HCT116 (cell line): Measurements from ENCODE around the gene RIN3. TPM values are rescaled to one million over a fixed set of nuclear protein-coding genes. Genes with fewer than 3 reads are reported as not detected.

Experiments
- ATAC-seq: fragments of 200-7000 bp; cut with Tn5 transposase; 2 replicates; pipeline ENCODE4 v1.9.1; 2020; ENCODE audit warnings: mild to moderate bottlenecking, moderate library complexity
- BruUV-seq: library from RNA; stranded (reverse); fragments of 400-500 nt; replicated peaks from 2 replicates; lab custom pipeline; 2021; lab: Mats Ljungman, UMichigan
- CTCF ChIA-PET: fragments of 300-600 bp; sonication (Branson Sonifier 250); formaldehyde crosslinking; loops from one replicate; lab custom pipeline; 2021; ENCODE audit warnings: antibody characterized with exemption; lab: Charles Lee
- POLR2A ChIA-PET: fragments of 300-600, 350-600 bp; sonication (Branson Sonifier 250); formaldehyde crosslinking; loops from one replicate; lab custom pipeline; 2021; ENCODE audit warnings: antibody characterized with exemption; lab: Charles Lee
- RAD21 ChIA-PET, 2 experiments: fragments of 300-600 bp; sonication (Branson Sonifier 250); formaldehyde crosslinking; loops; one replicate each; lab custom pipeline; 2023; ENCODE audit warnings: low total read pairs in 2 of 2; ENCODE audit not compliant: uncharacterized antibody in 2 of 2, unreplicated experiment in 2 of 2, low non-redundant PET in 1 of 2; lab: Charles Lee
- DNase-seq: peaks from one replicate; pipeline ENCODE4 v3.0.0-alpha.2; 2010; ENCODE audit warnings: low read depth, low spot score
- H2AFZ ChIP-seq: fragments of 200-600 bp; shearing (Covaris generic), sonication (generic); 2 replicates; pipeline ENCODE4 v1.6.1; 2017; ENCODE audit warnings: low read depth, mixed run types, mixed read lengths, antibody characterized with exemption, low read length; ENCODE audit not compliant: poor library complexity, severe bottlenecking
- H3K27ac ChIP-seq: 2 replicates; pipeline ENCODE4 v1.5.1; 2012; ENCODE audit warnings: low read depth, low read length
- H3K27me3 ChIP-seq: fragments of 200-600 bp; sonication (generic); 2 replicates; pipeline ENCODE4 v1.6.1; 2016; ENCODE audit warnings: mixed run types, low read length, mixed read lengths; ENCODE audit not compliant: insufficient read depth
- H3K36me3 ChIP-seq, 2 experiments: fragments of 200-500 bp in 1 of 2; fragments of 200-600 bp in 1 of 2; sonication (Bioruptor generic) in 1 of 2; sonication (generic) in 1 of 2; 2 replicates each; pipeline versions ENCODE4 v1.5.1 to v1.6.1; 2014 to 2016; ENCODE audit warnings: low read length in 2 of 2, inconsistent platforms in 1 of 2, mixed read lengths in 1 of 2, mixed run types in 1 of 2; ENCODE audit not compliant: insufficient read depth in 2 of 2, control insufficient read depth in 1 of 2
- H3K4me1 ChIP-seq, 2 experiments: fragments of 200-600 bp in 1 of 2; sonication (generic) in 1 of 2; 2 replicates each; pipeline versions ENCODE4 v1.5.1 to v1.6.1; 2012 to 2017; ENCODE audit warnings: low read length in 2 of 2, inconsistent platforms in 1 of 2, mild to moderate bottlenecking in 1 of 2, mixed read lengths in 1 of 2, mixed run types in 1 of 2, moderate library complexity in 1 of 2; ENCODE audit not compliant: insufficient read depth in 2 of 2, control insufficient read depth in 1 of 2
- H3K4me2 ChIP-seq: fragments of 200-600 bp; sonication (generic); 2 replicates; pipeline ENCODE4 v1.6.1; 2017; ENCODE audit warnings: mixed run types, low read length, mixed read lengths
- H3K4me3 ChIP-seq, 2 experiments: fragments of 200-600 bp in 1 of 2; sonication (generic) in 1 of 2; replicated peaks in 1 of 2; 2 replicates each; pipeline ENCODE4 v1.5.1; 2011 to 2016; ENCODE audit warnings: low read length in 2 of 2, control low read depth in 1 of 2, low read depth in 1 of 2, mild to moderate bottlenecking in 1 of 2, mixed read lengths in 1 of 2, mixed run types in 1 of 2
- H3K79me2 ChIP-seq: fragments of 200-600 bp; sonication (generic); 2 replicates; pipeline ENCODE4 v1.6.1; 2017; ENCODE audit warnings: mild to moderate bottlenecking, mixed run types, low read length, moderate library complexity, mixed read lengths; ENCODE audit not compliant: insufficient read depth
- H3K9ac ChIP-seq: fragments of 200-600 bp; sonication (generic); 2 replicates; pipeline ENCODE4 v1.6.1; 2016; ENCODE audit warnings: low read length, mixed read lengths
- H3K9me2 ChIP-seq: fragments of 200-600 bp; sonication (generic), shearing (Covaris generic); 2 replicates; pipeline ENCODE4 v1.6.1; 2017; ENCODE audit warnings: mixed run types, mild to moderate bottlenecking, moderate library complexity; ENCODE audit not compliant: insufficient read depth
- H3K9me3 ChIP-seq, 2 experiments: fragments of 200-500 bp in 1 of 2; fragments of 200-600 bp in 1 of 2; sonication (Bioruptor generic) in 1 of 2; sonication (generic) in 1 of 2; 2 replicates each; pipeline ENCODE4 v1.6.1; 2014 to 2017; ENCODE audit warnings: low read length in 2 of 2, mixed read lengths in 2 of 2, inconsistent platforms in 1 of 2, low read depth in 1 of 2, mild to moderate bottlenecking in 1 of 2, mixed run types in 1 of 2, moderate library complexity in 1 of 2; ENCODE audit not compliant: control insufficient read depth in 1 of 2, insufficient read depth in 1 of 2
- H4K20me1 ChIP-seq: fragments of 200-600 bp; sonication (generic), shearing (Covaris generic); 2 replicates; pipeline ENCODE4 v1.6.1; 2017; ENCODE audit warnings: mixed run types, mild to moderate bottlenecking, moderate library complexity; ENCODE audit not compliant: insufficient read depth
- ATF3 ChIP-seq: IDR thresholded peaks from 2 replicates; pipeline ENCODE4 v1.6.1; 2012
- CEBPB ChIP-seq: IDR thresholded peaks from 2 replicates; pipeline ENCODE4 v1.6.1; 2012; ENCODE audit warnings: low read depth
- CTCF ChIP-seq, 3 experiments: fragments of 200-600 bp in 1 of 3; sonication (generic) in 1 of 3; IDR thresholded peaks in 2 of 3; conservative IDR thresholded peaks in 1 of 3; 2 replicates each; pipeline ENCODE4 v1.5.1; 2012 to 2017; ENCODE audit warnings: low read depth in 2 of 3, low read length in 2 of 3, antibody characterized with exemption in 1 of 3, borderline replicate concordance in 1 of 3, control low read depth in 1 of 3, mild to moderate bottlenecking in 1 of 3, mixed read lengths in 1 of 3, mixed run types in 1 of 3, moderate library complexity in 1 of 3; ENCODE audit not compliant: insufficient read depth in 1 of 3
- EGR1 ChIP-seq: IDR thresholded peaks from 2 replicates; pipeline ENCODE4 v1.6.1; 2012; ENCODE audit warnings: low read depth
- EZH2 ChIP-seq: fragments of 200-600 bp; sonication (generic); IDR thresholded peaks from 2 replicates; pipeline ENCODE4 v1.6.1; 2017; ENCODE audit warnings: antibody characterized with exemption, mixed run types
- FOSL1 ChIP-seq: IDR thresholded peaks from 2 replicates; pipeline ENCODE4 v1.6.1; 2012; ENCODE audit warnings: low read depth
- JUND ChIP-seq: IDR thresholded peaks from 2 replicates; pipeline ENCODE4 v1.6.1; 2012
- POLR2A ChIP-seq: IDR thresholded peaks from 2 replicates; pipeline ENCODE4 v1.7.0; 2011; ENCODE audit warnings: borderline replicate concordance; ENCODE audit not compliant: insufficient read depth, insufficient read length; ENCODE audit errors: extremely low read depth
- POLR2AphosphoS5 ChIP-seq: IDR thresholded peaks from 2 replicates; pipeline ENCODE4 v1.6.1; 2011; ENCODE audit warnings: mild to moderate bottlenecking, low read depth, low read length, moderate library complexity
- RAD21 ChIP-seq: IDR thresholded peaks from 2 replicates; pipeline ENCODE4 v1.6.1; 2012; ENCODE audit warnings: low read depth, mild to moderate bottlenecking
- SP1 ChIP-seq: IDR thresholded peaks from 2 replicates; pipeline ENCODE4 v1.6.1; 2012; ENCODE audit warnings: low read depth
- YY1 ChIP-seq: IDR thresholded peaks from 2 replicates; pipeline ENCODE4 v1.6.1; 2011; ENCODE audit warnings: low read length, low read depth, moderate library complexity, mild to moderate bottlenecking; ENCODE audit not compliant: insufficient replicate concordance; ENCODE audit errors: extremely low read depth
- ZNF274 ChIP-seq: fragments of 200-500 bp; sonication (Bioruptor generic); IDR thresholded peaks from 2 replicates; pipeline ENCODE4 v1.6.1; 2014; ENCODE audit warnings: mild to moderate bottlenecking, low read depth, low read length, inconsistent platforms
- intact Hi-C: fragments of 100-400 bp; cut with micrococcal nuclease; formaldehyde crosslinking; loops from 2 replicates; pipeline ENCODE4 v1.10.0; 2022
- total RNA-seq: library from RNA; stranded (reverse); gene quantifications from one replicate; pipeline ENCODE4 v1.2.1, GENCODE V29; 2021; ENCODE audit not compliant: unreplicated experiment
- TF ChIP-seq, protein P1 (sequence below): IDR thresholded peaks from 2 replicates; pipeline ENCODE4 v1.6.1; 2012; ENCODE audit warnings: low read depth

RIN3 gene
- total RNA-seq, 1 experiment from 2014 or later: 22.2 TPM

- POLR2A ChIA-PET: no interaction called here
- H3K4me1 ChIP-seq: peaks cover 6 to 23% of the 10 kb centered on the region in 2 experiments; a peak in 2 of 4 replicates
Measured at GRCh38 chr14:92564344-92565039, 50.9 kb downstream of the RIN3 start.

GRCh38 chr14:92565040-92565717 is 51.6 kb downstream of the RIN3 start:
- ChIA-PET CTCF (no interaction called here), RAD21 (no interaction called here), POLR2A (no interaction called here)
- Histone ChIP-seq H3K27me3 (no peaks in the 10 kb centered on the region), H3K9me3 (no peaks in the 10 kb centered on the region), H2AFZ (no peak overlapping the region), H3K36me3 (no peaks in the 10 kb centered on the region), H3K9me2 (no peaks in the 10 kb centered on the region), H3K4me2 (peak overlapping the region; percentile 49), H3K4me3 (0 out of 4 replicates have a peak overlapping the region, but pooled peaks of 1 of the 2 experiments have one; percentile 8), H3K9ac (no peak overlapping the region), H4K20me1 (no peaks in the 10 kb centered on the region), H3K27ac (no peak overlapping the region), H3K79me2 (no peaks in the 10 kb centered on the region; the same call in 1 of the 2 replicates), H3K4me1 (peaks cover 6 to 23% of the 10 kb centered on the region in 2 experiments; a peak in 2 of 4 replicates)
- DNase-seq (no peak), ATAC-seq (no peak; the same call in 1 of the 2 replicates)
- intact Hi-C loops: no loop called here
- no TSS peak for BruUV-seq
- TF ChIP-seq EGR1: no peak
- no peak for TF ChIP-seq ATF3
- TF ChIP-seq POLR2AphosphoS5: no peak
- no peak for TF ChIP-seq CTCF (IDR thresholded peaks at IDR 0.05 in 2 of 3, conservative IDR thresholded peaks at IDR 0.05 in 1 of 3; ENCODE audit: borderline replicate concordance in 1 of 3, insufficient read depth in 1 of 3, low read depth in 2 of 3, low read length in 2 of 3)
- no peak for TF ChIP-seq CEBPB
- no peak for TF ChIP-seq SP1
- TF ChIP-seq JUND: no peak
- TF ChIP-seq ZNF274: no peak
- no peak for TF ChIP-seq YY1
- TF ChIP-seq, protein P1, sequence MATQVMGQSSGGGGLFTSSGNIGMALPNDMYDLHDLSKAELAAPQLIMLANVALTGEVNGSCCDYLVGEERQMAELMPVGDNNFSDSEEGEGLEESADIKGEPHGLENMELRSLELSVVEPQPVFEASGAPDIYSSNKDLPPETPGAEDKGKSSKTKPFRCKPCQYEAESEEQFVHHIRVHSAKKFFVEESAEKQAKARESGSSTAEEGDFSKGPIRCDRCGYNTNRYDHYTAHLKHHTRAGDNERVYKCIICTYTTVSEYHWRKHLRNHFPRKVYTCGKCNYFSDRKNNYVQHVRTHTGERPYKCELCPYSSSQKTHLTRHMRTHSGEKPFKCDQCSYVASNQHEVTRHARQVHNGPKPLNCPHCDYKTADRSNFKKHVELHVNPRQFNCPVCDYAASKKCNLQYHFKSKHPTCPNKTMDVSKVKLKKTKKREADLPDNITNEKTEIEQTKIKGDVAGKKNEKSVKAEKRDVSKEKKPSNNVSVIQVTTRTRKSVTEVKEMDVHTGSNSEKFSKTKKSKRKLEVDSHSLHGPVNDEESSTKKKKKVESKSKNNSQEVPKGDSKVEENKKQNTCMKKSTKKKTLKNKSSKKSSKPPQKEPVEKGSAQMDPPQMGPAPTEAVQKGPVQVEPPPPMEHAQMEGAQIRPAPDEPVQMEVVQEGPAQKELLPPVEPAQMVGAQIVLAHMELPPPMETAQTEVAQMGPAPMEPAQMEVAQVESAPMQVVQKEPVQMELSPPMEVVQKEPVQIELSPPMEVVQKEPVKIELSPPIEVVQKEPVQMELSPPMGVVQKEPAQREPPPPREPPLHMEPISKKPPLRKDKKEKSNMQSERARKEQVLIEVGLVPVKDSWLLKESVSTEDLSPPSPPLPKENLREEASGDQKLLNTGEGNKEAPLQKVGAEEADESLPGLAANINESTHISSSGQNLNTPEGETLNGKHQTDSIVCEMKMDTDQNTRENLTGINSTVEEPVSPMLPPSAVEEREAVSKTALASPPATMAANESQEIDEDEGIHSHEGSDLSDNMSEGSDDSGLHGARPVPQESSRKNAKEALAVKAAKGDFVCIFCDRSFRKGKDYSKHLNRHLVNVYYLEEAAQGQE: no peak
- TF ChIP-seq RAD21: no peak
- no peak for TF ChIP-seq POLR2A
- no peak for TF ChIP-seq FOSL1

More at GRCh38 chr14:92564344-92565039, 50.9 kb downstream of the RIN3 start:
- Histone ChIP-seq H3K4me3 (no peak overlapping the region), H3K27ac (no peak overlapping the region), H3K9ac (no peak overlapping the region), H3K27me3 (no peaks in the 10 kb centered on the region), H3K36me3 (no peaks in the 10 kb centered on the region), H3K79me2 (no peaks in the 10 kb centered on the region; the same call in 1 of the 2 replicates), H3K9me3 (no peaks in the 10 kb centered on the region), H3K4me2 (peak overlapping the region; percentile 49), H3K9me2 (no peaks in the 10 kb centered on the region), H2AFZ (no peak overlapping the region), H4K20me1 (no peaks in the 10 kb centered on the region)
- intact Hi-C loops: no loop called here
- no peak for ATAC-seq
- BruUV-seq: no TSS peak
- DNase-seq: no peak
- ChIA-PET RAD21 (no interaction called here), CTCF (interaction anchor here (0.6 to 1.0 kb wide), 2 partner anchors 123 to 314 kb away, joined by 3 read pairs; no protein-coding TSS in a partner anchor)
- TF ChIP-seq EZH2: no peak
